ENCODE results near the gene CNNM3.
"Not testable (repeated sequence)": the region's sequence is repeated elsewhere in the genome, so short reads cannot be mapped to it uniquely, and the experiment has no call there.

CNNM3 gene

GRCh38 chr2:96801786-96802595 lies 14.1 kb upstream of the CNNM3 start:
- peaks cover 11% of the 10 kb centered on the region for H3K36me3 ChIP-seq (ENCODE audit: control insufficient read depth, insufficient read depth, low read length)
- no peak overlapping the region for H3K27ac ChIP-seq (ENCODE audit: low read depth, low read length)

DNA sequence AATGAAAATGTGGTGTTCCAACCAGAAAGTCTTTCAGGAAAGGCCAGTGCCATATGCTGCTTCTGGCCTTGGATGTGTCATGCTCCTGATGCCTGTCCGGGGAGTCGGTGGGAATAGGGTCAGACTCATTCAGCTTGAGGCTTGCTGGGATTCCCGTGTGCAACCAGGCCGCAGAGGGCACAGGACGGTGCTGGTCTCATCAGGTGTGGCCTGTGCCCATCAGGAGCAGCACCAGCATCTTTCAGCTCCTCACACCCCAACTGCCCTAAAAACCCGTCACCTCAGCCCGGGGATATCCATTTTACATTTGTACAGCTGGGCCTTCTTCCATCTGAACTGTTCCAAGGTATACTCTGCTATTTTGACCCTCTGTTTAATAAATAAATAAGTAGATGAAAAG lies 13.3 kb upstream of the CNNM3 start:
- peaks cover 6% of the 10 kb centered on the region for H3K36me3 ChIP-seq (ENCODE audit: control insufficient read depth, insufficient read depth, low read length)
- H3K4me1 ChIP-seq (ENCODE audit: control insufficient read depth, insufficient read depth, low read length): no peaks in the 10 kb centered on the region
- no peak overlapping the region for H3K4me3 ChIP-seq (ENCODE audit: low read length)
- H3K27me3 ChIP-seq (ENCODE audit: control insufficient read depth, insufficient read depth, low read length): no peaks in the 10 kb centered on the region
- no peak overlapping the region for H3K9ac ChIP-seq (ENCODE audit: low read length)
- no peak overlapping the region for H3K27ac ChIP-seq (ENCODE audit: low read depth, low read length)

More at GRCh38 chr2:96801786-96802595, 14.1 kb upstream of the CNNM3 start:
- no peak overlapping the region for H3K9ac ChIP-seq (ENCODE audit: low read length)
- H3K4me1 ChIP-seq (ENCODE audit: control insufficient read depth, insufficient read depth, low read length): no peaks in the 10 kb centered on the region
- H3K27me3 ChIP-seq (ENCODE audit: control insufficient read depth, insufficient read depth, low read length): no peaks in the 10 kb centered on the region
- no peak overlapping the region for H3K4me3 ChIP-seq (ENCODE audit: low read length)

DNA sequence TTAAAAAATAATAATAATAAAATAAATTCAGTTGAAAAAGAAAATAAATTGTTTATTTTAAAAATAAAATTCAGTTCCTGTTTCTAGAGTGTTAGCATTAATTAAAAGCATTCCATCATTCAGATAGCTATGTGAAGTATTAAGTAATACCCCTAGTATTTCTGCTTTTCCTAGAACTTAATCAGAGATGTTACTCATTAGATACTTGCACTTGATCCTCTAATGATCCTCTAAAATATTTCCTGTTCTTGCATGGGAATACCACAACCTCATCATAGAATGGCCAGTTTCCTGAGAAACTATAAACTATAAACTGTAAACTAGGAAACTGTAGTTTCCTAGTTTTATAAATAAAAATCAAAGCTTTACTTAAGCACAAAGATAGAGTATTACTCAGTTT lies 11.1 kb upstream of the CNNM3 start:
- Histone ChIP-seq H3K4me3 (ENCODE audit: low read length) (no peak overlapping the region), H3K4me1 (ENCODE audit: control insufficient read depth, insufficient read depth, low read length) (no peaks in the 10 kb centered on the region), H3K27me3 (ENCODE audit: control insufficient read depth, insufficient read depth, low read length) (no peaks in the 10 kb centered on the region), H3K36me3 (ENCODE audit: control insufficient read depth, insufficient read depth, low read length) (peaks cover 12% of the 10 kb centered on the region), H3K27ac (ENCODE audit: low read depth, low read length) (no peak overlapping the region), H3K9ac (ENCODE audit: low read length) (no peak overlapping the region)

GRCh38 chr2:96805946-96806345 lies 10.1 kb upstream of the CNNM3 start:
- not testable (repeated sequence) for H3K4me3 ChIP-seq (ENCODE audit: low read length); H3K9ac ChIP-seq (ENCODE audit: low read length); H3K27me3 ChIP-seq (ENCODE audit: control insufficient read depth, insufficient read depth, low read length); H3K27ac ChIP-seq (ENCODE audit: low read depth, low read length); H3K4me1 ChIP-seq (ENCODE audit: control insufficient read depth, insufficient read depth, low read length)
- H3K36me3 ChIP-seq (ENCODE audit: control insufficient read depth, insufficient read depth, low read length): peaks cover 18% of the 10 kb centered on the region

GRCh38 chr2:96806468-96807126 lies 9.5 kb upstream of the CNNM3 start:
- no peak overlapping the region for H3K27ac ChIP-seq (ENCODE audit: low read depth, low read length)
- no peaks in the 10 kb centered on the region for H3K4me1 ChIP-seq (ENCODE audit: control insufficient read depth, insufficient read depth, low read length)
- H3K9ac ChIP-seq (ENCODE audit: low read length): no peak overlapping the region
- H3K27me3 ChIP-seq (ENCODE audit: control insufficient read depth, insufficient read depth, low read length): no peaks in the 10 kb centered on the region
- no peak overlapping the region for H3K4me3 ChIP-seq (ENCODE audit: low read length)
- H3K36me3 ChIP-seq (ENCODE audit: control insufficient read depth, insufficient read depth, low read length): peaks cover 18% of the 10 kb centered on the region

- H3K9ac ChIP-seq (ENCODE audit: low read length): no peak overlapping the region
- H3K36me3 ChIP-seq (ENCODE audit: control insufficient read depth, insufficient read depth, low read length): peaks cover 14% of the 10 kb centered on the region
- H3K4me1 ChIP-seq (ENCODE audit: control insufficient read depth, insufficient read depth, low read length): no peaks in the 10 kb centered on the region
- H3K4me3 ChIP-seq (ENCODE audit: low read length): no peak overlapping the region
- no peaks in the 10 kb centered on the region for H3K27me3 ChIP-seq (ENCODE audit: control insufficient read depth, insufficient read depth, low read length)
- H3K27ac ChIP-seq (ENCODE audit: low read depth, low read length): no peak overlapping the region
Observed at GRCh38 chr2:96807127-96807471, 9.0 kb upstream of the CNNM3 start.

- Histone ChIP-seq H3K27me3 (ENCODE audit: control insufficient read depth, insufficient read depth, low read length) (no peaks in the 10 kb centered on the region), H3K9ac (ENCODE audit: low read length) (no peak overlapping the region), H3K4me3 (ENCODE audit: low read length) (no peak overlapping the region), H3K27ac (ENCODE audit: low read depth, low read length) (no peak overlapping the region), H3K4me1 (ENCODE audit: control insufficient read depth, insufficient read depth, low read length) (no peaks in the 10 kb centered on the region), H3K36me3 (ENCODE audit: control insufficient read depth, insufficient read depth, low read length) (peaks cover 12% of the 10 kb centered on the region)
Observed at GRCh38 chr2:96808176-96808837, 7.8 kb upstream of the CNNM3 start.

GRCh38 chr2:96809216-96809882 lies 6.7 kb upstream of the CNNM3 start:
- Histone ChIP-seq H3K36me3 (ENCODE audit: control insufficient read depth, insufficient read depth, low read length) (peaks cover 12% of the 10 kb centered on the region), H3K9ac (ENCODE audit: low read length) (no peak overlapping the region), H3K4me3 (ENCODE audit: low read length) (no peak overlapping the region), H3K27me3 (ENCODE audit: control insufficient read depth, insufficient read depth, low read length) (no peaks in the 10 kb centered on the region), H3K27ac (ENCODE audit: low read depth, low read length) (no peak overlapping the region), H3K4me1 (ENCODE audit: control insufficient read depth, insufficient read depth, low read length) (no peaks in the 10 kb centered on the region)

GRCh38 chr2:96809951-96810782 lies 5.9 kb upstream of the CNNM3 start:
- H3K9ac ChIP-seq (ENCODE audit: low read length): no peak overlapping the region
- no peak overlapping the region for H3K27ac ChIP-seq (ENCODE audit: low read depth, low read length)
- no peaks in the 10 kb centered on the region for H3K4me1 ChIP-seq (ENCODE audit: control insufficient read depth, insufficient read depth, low read length)
- H3K27me3 ChIP-seq (ENCODE audit: control insufficient read depth, insufficient read depth, low read length): no peaks in the 10 kb centered on the region
- H3K36me3 ChIP-seq (ENCODE audit: control insufficient read depth, insufficient read depth, low read length): peaks cover 12% of the 10 kb centered on the region
- H3K4me3 ChIP-seq (ENCODE audit: low read length): no peak overlapping the region

DNA sequence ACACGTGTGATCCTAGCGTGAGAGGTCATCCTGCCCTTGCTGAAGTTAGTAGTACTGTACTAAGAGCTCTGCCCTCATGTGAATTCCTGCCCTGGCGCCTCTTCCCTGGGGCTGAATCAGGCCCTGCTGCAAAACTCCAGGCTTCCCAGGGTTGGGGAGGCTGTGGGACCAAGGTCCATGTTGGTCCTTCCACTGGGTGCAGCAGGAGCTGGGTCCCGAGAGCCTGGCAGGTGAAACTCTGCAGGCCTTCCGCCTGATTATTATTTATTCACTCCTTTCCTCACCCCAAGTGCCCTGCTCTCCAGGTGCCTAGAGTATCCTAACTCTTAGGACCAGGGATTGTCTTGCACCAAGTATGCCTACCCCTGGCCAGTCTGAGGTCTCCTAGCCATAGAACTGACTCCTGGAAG lies 5.3 kb upstream of the CNNM3 start:
- H3K4me3 ChIP-seq (ENCODE audit: low read length): no peak overlapping the region
- H3K27ac ChIP-seq (ENCODE audit: low read depth, low read length): no peak overlapping the region
- H3K27me3 ChIP-seq (ENCODE audit: control insufficient read depth, insufficient read depth, low read length): no peaks in the 10 kb centered on the region
- no peak overlapping the region for H3K9ac ChIP-seq (ENCODE audit: low read length)
- no peaks in the 10 kb centered on the region for H3K4me1 ChIP-seq (ENCODE audit: control insufficient read depth, insufficient read depth, low read length)
- peaks cover 12% of the 10 kb centered on the region for H3K36me3 ChIP-seq (ENCODE audit: control insufficient read depth, insufficient read depth, low read length)

DNA sequence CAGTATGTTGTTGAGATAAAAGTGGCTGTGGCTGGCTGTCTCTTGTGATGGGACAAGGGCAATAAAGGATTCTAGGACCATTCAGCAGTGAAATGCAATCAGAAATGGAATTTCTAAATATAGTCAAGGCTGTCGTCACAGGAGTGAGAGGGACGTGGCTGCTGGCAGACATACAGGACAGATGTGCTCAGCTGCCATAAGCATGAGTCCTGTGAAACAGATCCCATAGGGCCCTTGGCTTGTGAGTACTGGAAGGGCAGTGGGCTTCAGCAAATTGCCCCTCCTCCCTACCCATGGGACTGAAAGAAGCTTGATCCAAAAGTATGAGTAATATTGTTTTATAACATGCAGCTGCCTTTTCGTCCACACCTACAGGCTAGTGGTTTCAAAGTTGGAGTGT lies 4.2 kb upstream of the CNNM3 start:
- H3K4me1 ChIP-seq (ENCODE audit: control insufficient read depth, insufficient read depth, low read length): no peaks in the 10 kb centered on the region
- H3K36me3 ChIP-seq (ENCODE audit: control insufficient read depth, insufficient read depth, low read length): peaks cover 12% of the 10 kb centered on the region
- H3K4me3 ChIP-seq (ENCODE audit: low read length): no peak overlapping the region
- H3K27me3 ChIP-seq (ENCODE audit: control insufficient read depth, insufficient read depth, low read length): no peaks in the 10 kb centered on the region
- no peak overlapping the region for H3K27ac ChIP-seq (ENCODE audit: low read depth, low read length)
- no peak overlapping the region for H3K9ac ChIP-seq (ENCODE audit: low read length)

DNA sequence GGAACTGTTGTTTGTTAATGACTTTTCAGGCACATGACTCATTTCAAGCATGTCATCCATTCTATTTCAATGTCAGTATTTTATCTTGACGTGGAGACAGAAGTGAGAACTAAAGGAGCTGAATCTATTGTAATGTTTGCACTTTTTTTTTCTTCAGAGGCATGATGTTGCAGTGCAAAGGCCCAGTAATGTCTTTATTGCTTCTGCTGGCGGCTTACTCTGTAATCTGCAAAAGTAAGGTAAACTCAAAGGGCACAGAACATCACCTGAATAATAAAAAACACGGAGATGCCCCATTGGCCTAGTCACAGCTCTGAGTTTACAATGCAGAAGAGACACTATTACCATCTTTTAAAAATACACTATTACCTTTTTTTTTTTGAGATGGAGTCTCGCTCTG lies 2.4 kb upstream of the CNNM3 start:
- Histone ChIP-seq H3K4me1 (ENCODE audit: control insufficient read depth, insufficient read depth, low read length) (peaks cover 14% of the 10 kb centered on the region), H3K36me3 (ENCODE audit: control insufficient read depth, insufficient read depth, low read length) (peaks cover 9% of the 10 kb centered on the region)

More for the DNA sequence above, 2.4 kb upstream of the CNNM3 start:
- Histone ChIP-seq H3K4me3 (ENCODE audit: low read length) (no peak overlapping the region), H3K27ac (ENCODE audit: low read depth, low read length) (no peak overlapping the region), H3K9ac (ENCODE audit: low read length) (no peak overlapping the region), H3K27me3 (ENCODE audit: control insufficient read depth, insufficient read depth, low read length) (no peaks in the 10 kb centered on the region)

Measured in rectal smooth muscle tissue (tissue), 1 donor.